Hepatocyte (in vitro differentiated cells): Measurements from ENCODE around the gene UVRAG. TPM values are rescaled to one million over a fixed set of nuclear protein-coding genes. Genes with fewer than 3 reads are reported as not detected.

Experiments
- DNase-seq: peaks from one replicate; pipeline ENCODE4 v3.0.0-alpha.2; 2016; ENCODE audit warnings: low spot score
- H2AFZ ChIP-seq: fragments of 200-600 bp; sonication (generic); 2 replicates; pipeline ENCODE4 v1.6.0; 2016; ENCODE audit warnings: antibody characterized with exemption, mild to moderate bottlenecking
- H3K27ac ChIP-seq: fragments of 200-600 bp; sonication (generic); 2 replicates; pipeline ENCODE4 v1.5.1; 2016; ENCODE audit warnings: mild to moderate bottlenecking
- H3K27me3 ChIP-seq: fragments of 200-600 bp; sonication (generic); 2 replicates; pipeline ENCODE4 v1.6.1; 2016
- H3K36me3 ChIP-seq: fragments of 200-600 bp; sonication (generic); replicated peaks from 2 replicates; pipeline ENCODE4 v1.5.1; 2016; ENCODE audit warnings: low read depth; ENCODE audit not compliant: insufficient read depth
- H3K4me1 ChIP-seq: fragments of 200-600 bp; sonication (generic); 2 replicates; pipeline ENCODE4 v1.5.1; 2016; ENCODE audit warnings: mild to moderate bottlenecking, moderate library complexity; ENCODE audit not compliant: insufficient read depth
- H3K4me2 ChIP-seq: fragments of 200-600 bp; sonication (generic); 2 replicates; pipeline ENCODE4 v1.6.0; 2016
- H3K4me3 ChIP-seq: fragments of 200-600 bp; sonication (generic); 2 replicates; pipeline ENCODE4 v1.5.1; 2016; ENCODE audit warnings: mild to moderate bottlenecking
- H3K79me2 ChIP-seq: fragments of 200-600 bp; sonication (generic); 2 replicates; pipeline ENCODE4 v1.6.0; 2017; ENCODE audit warnings: mild to moderate bottlenecking
- H3K9me2 ChIP-seq: fragments of 200-600 bp; sonication (generic); replicated peaks from 2 replicates; pipeline ENCODE4 v1.6.0; 2017; ENCODE audit warnings: mild to moderate bottlenecking; ENCODE audit not compliant: insufficient read depth
- H3K9me3 ChIP-seq: fragments of 200-600 bp; sonication (generic); 2 replicates; pipeline ENCODE4 v1.5.1; 2016; ENCODE audit warnings: low read depth, mild to moderate bottlenecking
- H4K20me1 ChIP-seq: fragments of 200-600 bp; sonication (generic); 2 replicates; pipeline ENCODE4 v1.6.0; 2016; ENCODE audit warnings: mild to moderate bottlenecking; ENCODE audit not compliant: insufficient read depth, poor library complexity, severe bottlenecking
- CTCF ChIP-seq: fragments of 200-600 bp; sonication (generic); IDR thresholded peaks from 2 replicates; pipeline ENCODE4 v1.5.1; 2016; ENCODE audit warnings: antibody characterized with exemption, mild to moderate bottlenecking; ENCODE audit not compliant: poor library complexity
- EZH2 ChIP-seq: fragments of 200-600 bp; sonication (generic); IDR thresholded peaks from 2 replicates; pipeline ENCODE4 v1.6.1; 2016; ENCODE audit warnings: antibody characterized with exemption, mild to moderate bottlenecking, borderline replicate concordance
- EZH2phosphoT487 ChIP-seq: fragments of 200-600 bp; sonication (generic); IDR thresholded peaks from one replicate; pipeline ENCODE4 v1.6.1; 2018; ENCODE audit warnings: antibody characterized with exemption, mild to moderate bottlenecking, low read depth, moderate library complexity; ENCODE audit not compliant: unreplicated experiment, severe bottlenecking
- WGBS: methylation state at CpG from one replicate; pipeline ENCODE4 v1.1.6; 2016; ENCODE audit warnings: low lambda C conversion rate; ENCODE audit errors: missing lambda C conversion rate; 5-methylcytosine and 5-hydroxymethylcytosine counted together
- polyA plus RNA-seq: library from polyadenylated mRNA; unstranded; fragments of >200 nt; fragmentation: Nextera tagmentation; extraction: Ambion mirVana; gene quantifications from 2 replicates; pipeline ENCODE4 v1.2.1, GENCODE V29; 2016
- total RNA-seq: library from RNA; depleted of rRNA; stranded (reverse); fragments of >200 nt; gene quantifications from 2 replicates; pipeline ENCODE4 v1.2.3, GENCODE V29; 2014

The UVRAG gene
- total and polyA plus RNA-seq, 2 experiments from 2014 or later: 15.3 to 36.5 TPM

GRCh38 chr11:75785187-75785586 lies 29.8 kb upstream of the UVRAG start:
- Histone ChIP-seq H3K27me3 (no peaks in the 10 kb centered on the region), H3K4me1 (peaks cover 50% of the 10 kb centered on the region), H3K27ac (peak overlapping the region; percentile 81), H3K9me3 (no peaks in the 10 kb centered on the region), H3K4me2 (no peak overlapping the region), H3K9me2 (no peaks in the 10 kb centered on the region), H2AFZ (no peak overlapping the region), H3K36me3 (no peaks in the 10 kb centered on the region), H3K4me3 (no peak overlapping the region), H4K20me1 (no peaks in the 10 kb centered on the region), H3K79me2 (no peaks in the 10 kb centered on the region)
- WGBS: 59% methylated on average over 4 of the region's 4 CpGs
- no peak for DNase-seq
- no peak for TF ChIP-seq EZH2phosphoT487
- no peak for TF ChIP-seq EZH2
- TF ChIP-seq CTCF: no peak

DNA sequence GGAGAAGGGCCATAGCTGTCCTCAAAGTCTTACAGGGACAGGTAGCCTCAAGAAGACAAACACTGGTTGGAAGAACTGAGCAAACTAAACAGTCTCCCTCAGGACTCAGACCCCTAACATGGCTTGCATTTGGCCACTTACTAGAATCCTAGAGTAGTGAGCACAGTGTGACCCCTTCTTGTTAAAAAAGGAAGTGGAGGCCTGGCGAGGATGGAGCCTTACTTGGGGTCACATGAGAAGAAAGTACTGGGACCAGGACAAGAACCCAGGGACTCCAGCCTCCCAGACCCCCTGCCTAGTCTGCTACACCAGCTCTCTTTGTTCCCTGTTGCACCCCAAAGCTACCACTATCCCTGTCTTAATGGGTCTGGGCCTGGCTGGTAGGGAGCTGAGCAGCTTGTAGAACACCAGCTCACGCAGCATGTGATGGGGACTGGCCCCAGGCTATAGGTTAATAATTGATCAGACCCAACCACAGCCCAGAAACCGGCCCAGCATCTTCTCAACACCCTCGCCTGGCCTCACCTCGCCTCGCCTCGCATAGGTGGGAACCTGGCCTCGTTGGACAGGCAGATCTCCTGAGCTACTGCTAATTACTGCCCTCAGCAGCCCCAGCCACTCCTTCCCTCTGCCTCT lies 28.8 kb upstream of the UVRAG start:
- no peaks in the 10 kb centered on the region for H3K36me3 ChIP-seq

DNA sequence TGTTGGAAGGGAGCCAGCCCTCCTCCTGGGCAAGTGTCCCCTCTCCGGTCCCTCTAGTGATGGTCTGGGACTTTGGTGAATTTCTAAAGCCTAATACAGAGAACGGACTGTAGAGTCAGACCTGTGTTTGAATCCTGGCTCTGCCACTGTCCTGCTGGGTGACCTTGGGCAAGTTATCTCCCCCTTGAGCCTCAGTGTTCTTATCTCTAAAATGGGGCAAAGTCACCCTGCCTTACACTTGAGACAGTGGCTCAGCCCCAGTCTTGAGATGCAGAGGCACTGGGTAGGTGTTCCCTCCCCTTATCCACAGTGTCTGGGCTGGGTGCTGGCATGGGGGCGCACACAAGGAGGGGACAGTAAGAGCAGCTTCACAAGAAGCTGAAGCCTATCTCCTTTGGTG lies 25.5 kb upstream of the UVRAG start:
- Histone ChIP-seq H3K4me3 (no peak overlapping the region), H2AFZ (no peak overlapping the region), H3K4me2 (no peak overlapping the region), H3K27me3 (no peaks in the 10 kb centered on the region), H3K9me3 (no peaks in the 10 kb centered on the region), H3K9me2 (no peaks in the 10 kb centered on the region), H3K4me1 (peaks cover 29% of the 10 kb centered on the region), H3K36me3 (no peaks in the 10 kb centered on the region), H4K20me1 (no peaks in the 10 kb centered on the region), H3K79me2 (no peaks in the 10 kb centered on the region), H3K27ac (no peak overlapping the region)
- no peak for TF ChIP-seq EZH2
- no peak for TF ChIP-seq EZH2phosphoT487
- TF ChIP-seq CTCF: no peak
- 94% methylated on average over 3 of the region's 3 CpGs for WGBS
- no peak for DNase-seq

More for the DNA sequence above, 28.8 kb upstream of the UVRAG start:
- H3K79me2 ChIP-seq: no peaks in the 10 kb centered on the region
- TF ChIP-seq EZH2phosphoT487 (no peak), EZH2 (no peak), CTCF (no peak)
- no peaks in the 10 kb centered on the region for H4K20me1 ChIP-seq
- no peak overlapping the region for H2AFZ ChIP-seq
- H3K9me2 ChIP-seq: no peaks in the 10 kb centered on the region
- H3K27me3 ChIP-seq: no peaks in the 10 kb centered on the region
- peak overlapping the region; percentile 81 for H3K27ac ChIP-seq
- no peak overlapping the region for H3K4me2 ChIP-seq
- no peaks in the 10 kb centered on the region for H3K9me3 ChIP-seq
- H3K4me1 ChIP-seq: peaks cover 50% of the 10 kb centered on the region
- H3K4me3 ChIP-seq: no peak overlapping the region
- peak; percentile 87 for DNase-seq
- 68% methylated on average over 8 of the region's 8 CpGs for WGBS
